HG03108 (cell line): ENCODE results near the gene OR5W2.
"Not testable (repeated sequence)": the region's sequence is repeated elsewhere in the genome, so short reads cannot be mapped to it uniquely, and the experiment has no call there.

Experiments
- ATAC-seq: cut with Tn5 transposase; IDR thresholded peaks from one replicate; pipeline ENCODE4 v1.9.1; 2021; ENCODE audit warnings: moderate library complexity; ENCODE audit not compliant: unreplicated experiment

The OR5W2 gene

DNA sequence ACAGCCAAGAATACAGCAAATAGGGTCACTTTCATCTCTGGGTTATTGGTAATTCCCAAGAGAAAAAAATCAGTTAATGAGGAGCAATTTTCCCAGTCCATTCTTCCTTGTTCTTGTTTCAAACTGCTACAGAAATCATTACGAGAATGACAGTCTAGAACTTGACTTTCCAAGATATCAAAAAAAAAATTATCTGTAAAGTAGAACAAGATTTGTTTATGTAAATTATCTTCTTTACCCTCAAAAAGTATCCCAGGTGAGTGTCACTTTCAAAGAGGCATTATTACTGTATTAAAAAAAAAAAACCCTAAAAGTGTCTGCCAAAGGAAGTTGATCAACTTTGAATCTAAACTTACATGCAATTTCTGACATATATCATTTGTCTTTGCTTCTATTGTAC is at the start of gene OR5W2:
TSS of gene OR5W2 (minus strand) at position 101 of the 400 bp plus-strand sequence. CDS start at position 101, 0 bp downstream.
- no peak for ATAC-seq

- no peak for ATAC-seq
These were observed 42.1 kb upstream of the OR5W2 start for GRCh38 chr11:55956521-55956920.

DNA sequence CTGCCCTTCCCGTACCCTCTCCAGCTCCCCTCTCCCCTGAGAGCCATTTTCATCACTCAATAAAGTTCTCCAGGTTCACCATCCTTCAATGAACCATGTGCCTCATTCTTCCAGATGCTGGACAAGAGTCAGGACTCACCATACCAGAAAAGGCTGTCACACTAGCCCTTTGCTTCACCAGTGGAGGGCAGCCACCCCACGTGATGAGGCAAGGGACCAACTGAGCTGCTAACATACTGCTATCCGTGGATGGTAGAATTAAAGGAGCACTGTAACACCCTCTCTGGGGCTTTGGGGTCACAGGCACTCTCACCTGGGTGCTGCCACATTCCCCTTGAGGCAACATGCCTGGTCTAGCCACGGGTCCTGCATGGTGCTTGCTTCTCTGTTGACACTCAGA is 34.9 kb upstream of the OR5W2 start:
- no peak for ATAC-seq

GRCh38 chr11:55942785-55943392 is 28.5 kb upstream of the OR5W2 start:
- no peak for ATAC-seq

DNA sequence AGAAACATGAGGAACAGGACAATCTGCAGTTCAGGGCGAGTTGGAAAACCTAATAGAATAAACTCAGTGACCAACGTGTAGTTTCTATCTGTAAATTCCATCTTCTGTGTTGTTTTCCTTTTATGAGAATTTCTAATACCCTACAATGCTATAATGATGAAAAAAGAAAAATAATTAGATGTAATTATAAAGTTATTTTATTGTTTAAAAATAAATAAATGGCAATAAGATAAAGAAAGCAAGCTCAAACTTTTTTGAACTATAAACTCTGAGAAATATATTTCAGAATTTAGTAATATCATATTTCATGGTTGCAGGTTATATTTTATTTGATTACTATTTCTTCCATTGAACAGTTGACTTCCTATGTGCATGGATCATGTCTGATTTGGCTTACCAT is 21.9 kb upstream of the OR5W2 start, which contains the start of gene OR5I1:
TSS of gene OR5I1 (minus strand) at position 101 of the 400 bp plus-strand sequence. CDS start at position 101, 0 bp downstream.
- no peak for ATAC-seq

DNA sequence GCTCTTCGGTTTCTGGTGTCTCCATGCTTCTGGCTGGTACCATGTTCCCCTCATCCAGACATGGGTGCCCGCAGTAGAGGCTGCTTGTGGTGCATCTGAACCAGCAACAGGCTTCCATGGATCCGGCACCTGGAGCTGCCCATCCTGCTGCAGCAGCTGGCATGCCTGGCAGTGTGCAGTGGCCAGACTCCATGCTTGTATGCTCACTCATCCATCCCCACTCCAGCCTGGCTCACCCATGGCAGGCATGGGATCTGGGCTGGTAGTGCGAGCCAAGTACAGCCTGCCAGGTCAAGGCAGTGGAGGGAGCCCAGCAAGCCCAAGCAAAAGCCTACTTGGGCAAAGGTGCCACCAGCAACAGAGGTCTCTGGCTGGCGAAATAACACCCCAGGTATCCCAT is 6.2 kb upstream of the OR5W2 start:
- no peak for ATAC-seq

DNA sequence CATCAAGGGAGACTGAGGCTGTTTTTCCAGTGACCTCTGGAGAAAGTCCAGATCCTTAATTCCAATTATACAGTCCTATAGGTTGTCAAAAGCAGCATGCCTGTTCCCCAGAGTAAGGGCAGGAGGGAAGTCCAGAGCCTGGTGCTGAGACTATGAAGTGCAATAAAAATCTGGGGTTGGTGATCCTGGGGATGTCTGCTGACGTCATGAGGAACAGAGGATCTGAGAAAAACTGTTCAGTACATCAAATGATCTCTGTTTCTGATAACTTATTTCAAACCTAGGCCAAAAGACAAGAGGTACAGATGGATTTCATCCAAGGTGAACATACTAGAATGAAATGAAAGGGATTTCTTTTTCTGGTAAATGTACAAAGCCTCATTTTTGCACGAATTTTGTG is 12.1 kb downstream of the OR5W2 start:
- no peak for ATAC-seq

GRCh38 chr11:55895216-55895615 is 19.2 kb downstream of the OR5W2 start:
- ATAC-seq: no peak

- not testable (repeated sequence) for ATAC-seq
These were observed 28.9 kb downstream of the OR5W2 start for GRCh38 chr11:55885481-55885880.

GRCh38 chr11:55884995-55885394 is 29.4 kb downstream of the OR5W2 start:
- ATAC-seq: not testable (repeated sequence)

DNA sequence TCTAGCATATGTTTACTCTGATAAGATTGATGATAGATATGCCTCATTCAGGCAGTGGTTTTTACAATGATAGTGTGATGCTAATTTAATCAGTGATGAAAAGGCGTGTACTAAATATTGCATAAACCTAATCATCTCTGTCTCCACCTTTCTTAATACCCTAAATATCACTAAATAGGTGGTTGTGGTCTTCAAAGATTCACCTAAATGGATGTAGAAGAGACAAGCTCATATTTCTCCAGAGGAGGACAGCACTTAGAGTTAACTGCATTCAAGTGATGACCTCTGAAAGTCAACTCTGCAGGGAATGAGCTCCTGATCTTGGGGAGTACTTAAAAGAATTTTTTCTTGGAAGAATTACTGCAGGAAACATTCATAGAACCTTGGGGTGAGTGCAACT is 31.4 kb downstream of the OR5W2 start, which contains the start of gene TRIM51:
TSS of gene TRIM51 (plus strand) at position 301 of the 400 bp plus-strand sequence. CDS start 2,132 bp downstream, outside the sequence.
- ATAC-seq: not testable (repeated sequence)

DNA sequence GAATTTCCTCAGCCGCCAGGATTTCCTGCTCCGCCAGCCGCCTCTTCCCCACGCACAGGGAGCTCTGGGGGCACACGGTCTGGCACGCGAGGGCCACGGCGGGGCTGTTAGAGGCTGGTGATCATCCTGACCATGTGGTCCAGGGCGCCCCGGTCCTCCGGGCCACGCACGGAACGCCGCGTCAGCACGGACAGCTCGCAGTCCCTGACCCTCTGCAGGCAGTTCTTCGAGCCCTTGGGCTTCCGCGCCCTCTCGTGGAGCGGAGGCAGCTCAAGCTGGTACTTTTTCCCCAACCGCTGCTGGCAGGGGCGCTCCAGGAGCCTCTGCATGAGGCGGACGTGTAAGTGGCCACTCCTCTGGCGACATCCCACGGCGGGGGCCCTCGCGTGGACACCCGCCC is 41.2 kb downstream of the OR5W2 start:
- ATAC-seq: not testable (repeated sequence)

DNA sequence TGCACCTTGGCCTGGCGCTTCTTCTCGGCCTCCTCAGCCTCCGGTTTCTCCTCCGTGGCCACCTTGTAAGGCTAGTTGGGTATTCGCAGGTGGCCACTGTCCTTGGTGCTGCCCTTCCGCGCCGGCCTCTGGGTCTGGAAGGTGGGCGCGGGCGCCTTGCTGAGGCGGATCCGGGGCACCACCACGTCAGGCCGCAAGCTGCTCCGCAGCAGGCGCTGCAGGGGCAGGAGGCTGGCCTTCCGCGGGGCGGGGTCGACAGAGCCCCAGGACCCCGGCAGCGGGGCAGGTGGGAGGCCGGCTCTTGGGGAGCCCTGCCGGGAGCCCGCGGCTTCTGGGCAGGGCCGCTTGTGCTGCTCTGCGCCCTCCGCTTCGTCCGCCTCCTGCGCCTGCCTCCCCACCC is 41.7 kb downstream of the OR5W2 start:
- ATAC-seq: not testable (repeated sequence)

- ATAC-seq: not testable (repeated sequence)
These were observed 47.0 kb downstream of the OR5W2 start for GRCh38 chr11:55867354-55867753.
